H9 (cell line): Measurements from ENCODE around the gene BRICD5. TPM values are rescaled to one million over a fixed set of nuclear protein-coding genes. Genes with fewer than 3 reads are reported as not detected.

Experiments
- DNase-seq: peaks from one replicate; pipeline ENCODE4 v3.0.0-alpha.2; 2017
- H2AFZ ChIP-seq: one replicate; pipeline ENCODE4 v1.6.1; 2013; ENCODE audit warnings: mild to moderate bottlenecking, low read length, control low read depth, moderate library complexity
- H2AK5ac ChIP-seq: 2 replicates; pipeline ENCODE4 v1.6.1; 2013; ENCODE audit warnings: low read length, control low read depth, mixed read lengths; ENCODE audit not compliant: insufficient read length
- H2BK120ac ChIP-seq: one replicate; pipeline ENCODE4 v1.6.1; 2013; ENCODE audit warnings: low read depth, mild to moderate bottlenecking, low read length, control low read depth, inconsistent platforms; ENCODE audit not compliant: poor library complexity, severe bottlenecking
- H2BK12ac ChIP-seq: 2 replicates; pipeline ENCODE4 v1.6.1; 2013; ENCODE audit warnings: low read length, control low read depth, mixed read lengths, low read depth; ENCODE audit not compliant: insufficient read length
- H2BK15ac ChIP-seq: 2 replicates; pipeline ENCODE4 v1.6.1; 2013; ENCODE audit warnings: low read depth, low read length, control low read depth
- H2BK20ac ChIP-seq: one replicate; pipeline ENCODE4 v1.6.1; 2013; ENCODE audit warnings: low read depth, mild to moderate bottlenecking, low read length, control low read depth, inconsistent platforms; ENCODE audit not compliant: poor library complexity, severe bottlenecking
- H2BK5ac ChIP-seq: 2 replicates; pipeline ENCODE4 v1.6.1; 2013; ENCODE audit warnings: low read length, control low read depth, mixed read lengths; ENCODE audit not compliant: insufficient read length
- H3K14ac ChIP-seq: 2 replicates; pipeline ENCODE4 v1.6.1; 2013; ENCODE audit warnings: low read length, control low read depth; ENCODE audit not compliant: insufficient read depth
- H3K18ac ChIP-seq: 2 replicates; pipeline ENCODE4 v1.6.1; 2013; ENCODE audit warnings: low read depth, mild to moderate bottlenecking, mixed read lengths, low read length, control low read depth; ENCODE audit not compliant: insufficient read length
- H3K23ac ChIP-seq: 2 replicates; pipeline ENCODE4 v1.6.1; 2013; ENCODE audit warnings: low read length, control low read depth, mixed read lengths, low read depth; ENCODE audit not compliant: insufficient read length
- H3K23me2 ChIP-seq: 2 replicates; pipeline ENCODE4 v1.6.1; 2013; ENCODE audit warnings: low read depth, mild to moderate bottlenecking, mixed read lengths, low read length, control low read depth; ENCODE audit not compliant: insufficient read length, poor library complexity, severe bottlenecking
- H3K27ac ChIP-seq: 2 replicates; pipeline ENCODE4 v1.5.1; 2013; ENCODE audit warnings: low read length, control low read depth, mixed read lengths, low read depth; ENCODE audit not compliant: insufficient read length
- H3K27me3 ChIP-seq: 2 replicates; pipeline ENCODE4 v1.6.1; 2013; ENCODE audit warnings: low read length, control low read depth, inconsistent platforms; ENCODE audit not compliant: insufficient read depth
- H3K4ac ChIP-seq: 2 replicates; pipeline ENCODE4 v1.6.1; 2013; ENCODE audit warnings: low read depth, mild to moderate bottlenecking, control low read depth, inconsistent platforms, low read length, moderate library complexity
- H3K4me1 ChIP-seq: 2 replicates; pipeline ENCODE4 v1.6.1; 2013; ENCODE audit warnings: low read length, control low read depth, inconsistent platforms; ENCODE audit not compliant: insufficient read depth
- H3K4me2 ChIP-seq: 2 replicates; pipeline ENCODE4 v1.6.1; 2013; ENCODE audit warnings: low read length, control low read depth, mixed read lengths; ENCODE audit not compliant: insufficient read length, insufficient read depth
- H3K56ac ChIP-seq: 2 replicates; pipeline ENCODE4 v1.6.1; 2013; ENCODE audit warnings: low read depth, mild to moderate bottlenecking, mixed read lengths, low read length, control low read depth; ENCODE audit not compliant: insufficient read length
- H3K79me1 ChIP-seq: 2 replicates; pipeline ENCODE4 v1.6.1; 2013; ENCODE audit warnings: low read depth, mild to moderate bottlenecking, moderate library complexity, low read length, control low read depth, inconsistent platforms; ENCODE audit not compliant: insufficient read depth, poor library complexity, severe bottlenecking
- H3K79me2 ChIP-seq: 2 replicates; pipeline ENCODE4 v1.6.1; 2013; ENCODE audit warnings: low read length, control low read depth, inconsistent platforms; ENCODE audit not compliant: insufficient read depth
- H3K9ac ChIP-seq: 2 replicates; pipeline ENCODE4 v1.6.1; 2013; ENCODE audit warnings: low read length, control low read depth, mixed read lengths; ENCODE audit not compliant: insufficient read length; ENCODE audit errors: extremely low read depth
- H3K9me3 ChIP-seq: one replicate; pipeline ENCODE4 v1.6.1; 2013; ENCODE audit warnings: low read depth, low read length, inconsistent platforms; ENCODE audit not compliant: control insufficient read depth
- H3T11ph ChIP-seq: one replicate; pipeline ENCODE4 v1.6.1; 2013; ENCODE audit warnings: mild to moderate bottlenecking, low read length, control low read depth, inconsistent platforms
- H4K20me1 ChIP-seq: one replicate; pipeline ENCODE4 v1.6.1; 2013; ENCODE audit not compliant: control insufficient read depth, insufficient read length, insufficient read depth
- H4K5ac ChIP-seq: 2 replicates; pipeline ENCODE4 v1.6.1; 2013; ENCODE audit warnings: low read depth, mild to moderate bottlenecking, mixed read lengths, low read length, control low read depth; ENCODE audit not compliant: insufficient read length
- H4K8ac ChIP-seq: replicated peaks from 2 replicates; pipeline ENCODE4 v1.6.1; 2013; ENCODE audit warnings: low read length, control low read depth, mixed read lengths, low read depth; ENCODE audit not compliant: insufficient read length
- H4K91ac ChIP-seq: 2 replicates; pipeline ENCODE4 v1.6.1; 2013; ENCODE audit warnings: low read depth, mild to moderate bottlenecking, moderate library complexity, mixed read lengths, low read length, control low read depth; ENCODE audit not compliant: insufficient read length
- H3K27ac Mint-ChIP-seq, 3 experiments: 2 replicates in 2 of 3; 3 replicates in 1 of 3; pipeline ENCODE4 v1.8.0; 2020 to 2021; ENCODE audit warnings: mixed read lengths in 3 of 3, mild to moderate bottlenecking in 1 of 3, moderate library complexity in 1 of 3
- H3K27me3 Mint-ChIP-seq: 2 replicates; pipeline ENCODE4 v1.8.0; 2021; ENCODE audit warnings: low read depth, mild to moderate bottlenecking, moderate library complexity, mixed read lengths
- H3K36me3 Mint-ChIP-seq, 3 experiments: 2 replicates in 2 of 3; 3 replicates in 1 of 3; pipeline ENCODE4 v1.8.0; 2020 to 2021; ENCODE audit warnings: low read depth in 3 of 3, mixed read lengths in 3 of 3; ENCODE audit not compliant: insufficient read depth in 1 of 3
- H3K4me1 Mint-ChIP-seq, 2 experiments: 2 replicates each; pipeline ENCODE4 v1.8.0; 2020; ENCODE audit warnings: mixed read lengths in 2 of 2
- H3K4me3 Mint-ChIP-seq, 2 experiments: 2 replicates in 1 of 2; 3 replicates in 1 of 2; pipeline ENCODE4 v1.8.0; 2020 to 2021; ENCODE audit warnings: mild to moderate bottlenecking in 2 of 2, mixed read lengths in 2 of 2, moderate library complexity in 1 of 2
- H3K9me3 Mint-ChIP-seq, 2 experiments: 2 replicates in 1 of 2; 3 replicates in 1 of 2; pipeline ENCODE4 v1.8.0; 2020; ENCODE audit warnings: mild to moderate bottlenecking in 2 of 2, mixed read lengths in 2 of 2, moderate library complexity in 1 of 2
- CTCF ChIP-seq: fragments of 200-600 bp; sonication (generic); conservative IDR thresholded peaks from 3 replicates; pipeline ENCODE4 v1.8.0; 2021; ENCODE audit warnings: antibody characterized with exemption, mild to moderate bottlenecking
- WGBS: extraction: QIAGEN DNeasy Blood & Tissue Kit; methylation state at CpG from one replicate; pipeline ENCODE4 v1.1.7; 2013; ENCODE audit warnings: missing lambda C conversion rate, low lambda C conversion rate, mixed read lengths; ENCODE audit not compliant: insufficient read length; ENCODE audit errors: extremely low coverage; 5-methylcytosine and 5-hydroxymethylcytosine counted together
- total RNA-seq: library from RNA; stranded (reverse); gene quantifications from 2 replicates; pipeline ENCODE4 v1.2.1, GENCODE V29; 2021

The BRICD5 gene
- total RNA-seq, 1 experiment from 2014 or later: 11.9 TPM

GRCh38 chr16:2200313-2200712 lies 10.3 kb downstream of the BRICD5 start:
- no peak overlapping the region for H3K18ac ChIP-seq
- Mint-ChIP-seq H3K27me3 (peaks cover 65% of the 10 kb centered on the region), H3K9me3 (peaks cover 0 to 9% of the 10 kb centered on the region in 2 experiments; a peak in 1 of 5 replicates), H3K36me3 (no peaks in the 10 kb centered on the region), H3K4me1 (peaks cover 4 to 5% of the 10 kb centered on the region in 2 experiments; a peak in 3 of 4 replicates), H3K27ac (no peak overlapping the region), H3K4me3 (no peak overlapping the region)
- H3K9me3 ChIP-seq: no peaks in the 10 kb centered on the region
- no peak overlapping the region for H4K5ac ChIP-seq
- no peak overlapping the region for H3K56ac ChIP-seq
- no peaks in the 10 kb centered on the region for H3K79me1 ChIP-seq
- no peak for TF ChIP-seq CTCF
- H3K79me2 ChIP-seq: no peaks in the 10 kb centered on the region
- H2BK12ac ChIP-seq: no peak overlapping the region
- no peak overlapping the region for H3K4ac ChIP-seq
- no peak overlapping the region for H2BK15ac ChIP-seq
- H3K14ac ChIP-seq: no peak overlapping the region
- no peak overlapping the region for H4K91ac ChIP-seq
- no peak overlapping the region for H3K9ac ChIP-seq
- no peak overlapping the region for H4K8ac ChIP-seq
- DNase-seq: no peak
- H3K27me3 ChIP-seq: peaks cover 8% of the 10 kb centered on the region; the same call in 1 of the 2 replicates
- H3K4me1 ChIP-seq: no peaks in the 10 kb centered on the region
- no peak overlapping the region for H2AK5ac ChIP-seq
- peaks cover 11% of the 10 kb centered on the region for H3K23me2 ChIP-seq
- H3T11ph ChIP-seq: no peak overlapping the region
- no peak overlapping the region for H2BK5ac ChIP-seq
- no peak overlapping the region for H2AFZ ChIP-seq
- H2BK20ac ChIP-seq: no peak overlapping the region
- H3K27ac ChIP-seq: no peak overlapping the region
- no peak overlapping the region for H3K4me2 ChIP-seq
- no peak overlapping the region for H2BK120ac ChIP-seq
- no CpG with 5 or more reads among the region's 6 CpGs for WGBS
- no peak overlapping the region for H3K23ac ChIP-seq
- no peaks in the 10 kb centered on the region for H4K20me1 ChIP-seq
